CD14-positive monocyte (primary cell): ENCODE data around the gene NPRL2. TPM values are rescaled to one million over a fixed set of nuclear protein-coding genes. Genes with fewer than 3 reads are reported as not detected.

ENCODE experiments used
- DNase-seq, 3 donors: peaks; one replicate each; pipeline ENCODE4 v3.0.0-alpha.2; 2011 to 2022
- H2AFZ ChIP-seq: 2 replicates; pipeline ENCODE4 v1.6.0; 2012; ENCODE audit warnings: mild to moderate bottlenecking, low read depth, low read length, inconsistent platforms; ENCODE audit not compliant: insufficient read depth, poor library complexity, severe bottlenecking
- H3K27ac ChIP-seq, 2 donors: 1 replicate in 1 of 2; 2 replicates in 1 of 2; pipeline ENCODE4 v1.5.1; 2012 to 2013; ENCODE audit warnings: low read length in 2 of 2, control low read depth in 1 of 2, inconsistent platforms in 1 of 2, low read depth in 1 of 2, mild to moderate bottlenecking in 1 of 2
- H3K27me3 ChIP-seq, 2 donors: one replicate each; pipeline versions ENCODE4 v1.6.0 to v1.6.1; 2011 to 2013; ENCODE audit warnings: low read length in 2 of 2; ENCODE audit not compliant: control insufficient read depth in 2 of 2, insufficient read depth in 2 of 2
- H3K36me3 ChIP-seq, 2 donors: replicated peaks in 1 of 2; 1 replicate in 1 of 2; 2 replicates in 1 of 2; pipeline versions ENCODE4 v1.5.1 to v1.6.1; 2012 to 2013; ENCODE audit warnings: low read length in 2 of 2, control low read depth in 1 of 2, inconsistent platforms in 1 of 2, mild to moderate bottlenecking in 1 of 2; ENCODE audit not compliant: insufficient read depth in 2 of 2, control insufficient read depth in 1 of 2
- H3K4me1 ChIP-seq, 2 donors: 1 replicate in 1 of 2; 2 replicates in 1 of 2; pipeline versions ENCODE4 v1.5.1 to v1.6.1; 2012 to 2013; ENCODE audit warnings: low read length in 2 of 2, control low read depth in 1 of 2, inconsistent platforms in 1 of 2, mild to moderate bottlenecking in 1 of 2, moderate library complexity in 1 of 2; ENCODE audit not compliant: insufficient read depth in 2 of 2, control insufficient read depth in 1 of 2
- H3K4me2 ChIP-seq: replicated peaks from 2 replicates; pipeline ENCODE3; 2012; ENCODE audit warnings: low read length, moderate library complexity, mild to moderate bottlenecking; ENCODE audit not compliant: poor library complexity, severe bottlenecking; ENCODE audit errors: extremely low read depth
- H3K4me3 ChIP-seq, 3 experiments: fragments of 200-600 bp in 1 of 3; sonication (generic) in 1 of 3; replicated peaks in 1 of 3; 1 replicate in 2 of 3; 2 replicates in 1 of 3; pipeline ENCODE4 v1.5.1; 2011 to 2013; ENCODE audit warnings: low read length in 3 of 3, mild to moderate bottlenecking in 3 of 3, control low read depth in 2 of 3, low read depth in 2 of 3, inconsistent platforms in 1 of 3, moderate library complexity in 1 of 3
- H3K79me2 ChIP-seq: 2 replicates; pipeline ENCODE4 v1.6.0; 2012; ENCODE audit warnings: mild to moderate bottlenecking, control low read depth, inconsistent platforms, low read length, moderate library complexity; ENCODE audit not compliant: insufficient read depth
- H3K9ac ChIP-seq: 2 replicates; pipeline ENCODE4 v1.6.0; 2017; ENCODE audit warnings: low read length, mild to moderate bottlenecking; ENCODE audit not compliant: insufficient read depth, poor library complexity, severe bottlenecking
- H3K9me3 ChIP-seq, 2 donors: replicated peaks in 1 of 2; 1 replicate in 1 of 2; 2 replicates in 1 of 2; pipeline versions ENCODE4 v1.5.1 to v1.6.1; 2012 to 2013; ENCODE audit warnings: low read length in 2 of 2, control low read depth in 1 of 2; ENCODE audit not compliant: control insufficient read depth in 1 of 2, insufficient read depth in 1 of 2
- H4K20me1 ChIP-seq: 2 replicates; pipeline ENCODE4 v1.6.0; 2012; ENCODE audit warnings: mild to moderate bottlenecking, low read length, control low read depth, moderate library complexity; ENCODE audit not compliant: insufficient read depth
- H3K27ac Mint-ChIP-seq, 7 donors: one replicate each; pipeline ENCODE4 v1.8.0; 2020; ENCODE audit warnings: mild to moderate bottlenecking in 7 of 7, mixed read lengths in 7 of 7, moderate library complexity in 6 of 7, inconsistent platforms in 2 of 7
- H3K27me3 Mint-ChIP-seq, 3 donors: one replicate each; pipeline ENCODE4 v1.8.0; 2021 to 2022; ENCODE audit warnings: low read depth in 3 of 3, mild to moderate bottlenecking in 3 of 3, mixed read lengths in 3 of 3, moderate library complexity in 3 of 3, inconsistent platforms in 1 of 3
- H3K36me3 Mint-ChIP-seq, 2 donors: one replicate each; pipeline ENCODE4 v1.8.0; 2020; ENCODE audit warnings: mixed read lengths in 2 of 2, inconsistent platforms in 1 of 2, mild to moderate bottlenecking in 1 of 2
- H3K4me1 Mint-ChIP-seq: one replicate; pipeline ENCODE4 v1.8.0; 2020; ENCODE audit warnings: mild to moderate bottlenecking, mixed read lengths
- H3K4me3 Mint-ChIP-seq, 2 donors: one replicate each; pipeline ENCODE4 v1.8.0; 2020; ENCODE audit warnings: mild to moderate bottlenecking in 2 of 2, mixed read lengths in 2 of 2, moderate library complexity in 1 of 2
- H3K9me3 Mint-ChIP-seq, 7 donors: one replicate each; pipeline ENCODE4 v1.8.0; 2020 to 2022; ENCODE audit warnings: mixed read lengths in 7 of 7, mild to moderate bottlenecking in 6 of 7, moderate library complexity in 6 of 7, inconsistent platforms in 2 of 7
- WGBS: methylation state at CpG from one replicate; pipeline ENCODE4 v1.1.5; 2013; ENCODE audit warnings: missing lambda C conversion rate; ENCODE audit not compliant: insufficient coverage; 5-methylcytosine and 5-hydroxymethylcytosine counted together
- intact Hi-C, 2 donors: fragments of 100-400 bp; cut with micrococcal nuclease; formaldehyde crosslinking; loops; one replicate each; pipeline versions ENCODE4 v1.15.0 to v1.15.1; 2023
- polyA plus RNA-seq, 3 donors: library from polyadenylated mRNA; depleted of rRNA in 1 of 3; unstranded in 2 of 3; stranded (reverse) in 1 of 3; fragments of 300-500 nt in 2 of 3; fragments of >200 nt in 1 of 3; fragmentation: Illumina TruSeq in 2 of 3; gene quantifications; 1 replicate in 2 of 3; 2 replicates in 1 of 3; pipeline ENCODE4 v1.2.3, GENCODE V29; 2012 to 2021
- TF ChIP-seq, protein P1 (sequence below): fragments of 200-600 bp; IDR thresholded peaks from one replicate; pipeline ENCODE4 v1.8.0; 2022; ENCODE audit warnings: antibody characterized with exemption, mild to moderate bottlenecking

The NPRL2 gene
- polyA plus RNA-seq, 3 donors: 20.9 to 37.9 (median 23.5) TPM

DNA sequence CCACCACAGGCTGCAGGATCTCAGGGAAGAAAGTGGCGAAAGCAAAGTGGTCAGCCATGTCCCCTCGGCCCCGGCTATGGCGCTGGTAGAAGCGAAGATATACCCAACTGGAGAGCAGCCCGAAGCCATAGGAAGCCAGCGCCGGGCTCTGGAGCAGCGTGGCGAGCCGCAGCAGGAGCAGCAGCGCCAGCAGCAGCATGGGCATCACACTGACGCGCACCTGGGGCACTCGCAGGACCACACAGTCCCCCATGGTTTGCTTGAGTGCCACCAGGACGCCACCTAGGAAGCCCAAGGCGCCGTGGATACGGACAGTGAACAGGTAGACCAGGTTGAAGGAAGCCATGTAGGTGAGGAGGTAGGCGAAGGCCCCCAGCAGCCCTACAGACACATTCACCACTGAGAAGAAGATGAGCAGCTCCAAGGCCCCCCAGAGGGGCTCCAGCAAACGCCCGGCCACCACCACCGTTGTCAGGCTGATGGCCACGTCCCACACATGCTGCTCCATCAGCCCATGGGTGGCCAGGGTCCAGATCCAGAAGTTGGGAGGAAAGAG lies 7.9 kb upstream of the NPRL2 start:
- peaks cover 42 to 47% of the 10 kb centered on the region in 2 donors for H3K4me1 ChIP-seq
- DNase-seq: no peak
- Mint-ChIP-seq H3K9me3 (no peaks in the 10 kb centered on the region), H3K4me3 (peak overlapping the region; percentile 90 to 95), H3K27me3 (peaks cover 0 to 2% (median 0%) of the 10 kb centered on the region in 3 donors), H3K36me3 (peaks cover 25 to 42% of the 10 kb centered on the region in 2 donors), H3K27ac (peak overlapping the region; percentile 46 to 93 (median 86)), H3K4me1 (peaks cover 46% of the 10 kb centered on the region)
- peak overlapping the region; percentile 47 to 91 (median 89) for H3K4me3 ChIP-seq
- H3K27me3 ChIP-seq: no peaks in the 10 kb centered on the region
- 68% methylated on average over 18 of the region's 24 CpGs for WGBS
- H2AFZ ChIP-seq: peak overlapping the region; percentile 94
- H3K9ac ChIP-seq: peak overlapping the region; percentile 96
- no peaks in the 10 kb centered on the region for H3K9me3 ChIP-seq
- TF ChIP-seq, protein P1, sequence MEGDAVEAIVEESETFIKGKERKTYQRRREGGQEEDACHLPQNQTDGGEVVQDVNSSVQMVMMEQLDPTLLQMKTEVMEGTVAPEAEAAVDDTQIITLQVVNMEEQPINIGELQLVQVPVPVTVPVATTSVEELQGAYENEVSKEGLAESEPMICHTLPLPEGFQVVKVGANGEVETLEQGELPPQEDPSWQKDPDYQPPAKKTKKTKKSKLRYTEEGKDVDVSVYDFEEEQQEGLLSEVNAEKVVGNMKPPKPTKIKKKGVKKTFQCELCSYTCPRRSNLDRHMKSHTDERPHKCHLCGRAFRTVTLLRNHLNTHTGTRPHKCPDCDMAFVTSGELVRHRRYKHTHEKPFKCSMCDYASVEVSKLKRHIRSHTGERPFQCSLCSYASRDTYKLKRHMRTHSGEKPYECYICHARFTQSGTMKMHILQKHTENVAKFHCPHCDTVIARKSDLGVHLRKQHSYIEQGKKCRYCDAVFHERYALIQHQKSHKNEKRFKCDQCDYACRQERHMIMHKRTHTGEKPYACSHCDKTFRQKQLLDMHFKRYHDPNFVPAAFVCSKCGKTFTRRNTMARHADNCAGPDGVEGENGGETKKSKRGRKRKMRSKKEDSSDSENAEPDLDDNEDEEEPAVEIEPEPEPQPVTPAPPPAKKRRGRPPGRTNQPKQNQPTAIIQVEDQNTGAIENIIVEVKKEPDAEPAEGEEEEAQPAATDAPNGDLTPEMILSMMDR: no peak
- intact Hi-C loops: loop anchor here (5.0 to 10.0 kb wide), 3 partner anchors 259 to 1036 kb away; partner anchors contain the start of genes MAPKAPK3 (in 1 of the 2), MON1A (in 1 of the 2) and RBM15B (in 1 of the 2)
- H4K20me1 ChIP-seq: peaks cover 56% of the 10 kb centered on the region
- H3K4me2 ChIP-seq: peak overlapping the region; percentile 98
- peak overlapping the region; percentile 57 to 91 for H3K27ac ChIP-seq
- H3K36me3 ChIP-seq: peaks cover 36 to 48% of the 10 kb centered on the region in 2 donors
- H3K79me2 ChIP-seq: peaks cover 60% of the 10 kb centered on the region

DNA sequence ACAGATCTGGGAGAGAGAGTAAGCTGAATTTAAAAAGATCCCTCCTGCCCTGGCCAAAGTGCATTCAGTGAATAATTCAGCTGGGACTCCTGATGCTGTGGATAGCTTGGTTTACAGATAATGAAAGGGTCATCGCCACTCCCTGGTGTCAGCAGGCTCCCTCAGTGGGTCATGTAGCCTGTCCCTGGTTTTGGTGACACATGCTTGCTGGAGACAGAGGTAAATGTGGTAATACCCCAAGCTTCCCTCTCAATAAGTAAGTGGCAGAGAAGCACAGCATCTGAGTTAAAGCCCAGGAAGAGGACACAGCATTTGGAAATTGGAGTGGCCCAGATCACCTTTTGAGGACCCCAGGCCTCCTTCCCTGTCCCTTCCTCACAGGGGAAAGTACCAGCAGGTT lies 6.9 kb upstream of the NPRL2 start:
- Histone ChIP-seq H3K27me3 (no peaks in the 10 kb centered on the region), H3K4me1 (peaks cover 42 to 52% of the 10 kb centered on the region in 2 donors), H3K36me3 (peaks cover 44 to 56% of the 10 kb centered on the region in 2 donors), H3K4me2 (peak overlapping the region; percentile 98), H4K20me1 (peaks cover 66% of the 10 kb centered on the region), H3K79me2 (peaks cover 64% of the 10 kb centered on the region), H3K27ac (peak overlapping the region in 1 of 2 donors; percentile 91), H3K9me3 (no peaks in the 10 kb centered on the region), H3K4me3 (peak overlapping the region in 1 of 3 experiments; percentile 91), H3K9ac (no peak overlapping the region), H2AFZ (no peak overlapping the region)
- Mint-ChIP-seq H3K27me3 (peaks cover 0 to 2% (median 0%) of the 10 kb centered on the region in 3 donors), H3K9me3 (no peaks in the 10 kb centered on the region), H3K4me3 (peak overlapping the region; percentile 39 to 90), H3K36me3 (peaks cover 25 to 47% of the 10 kb centered on the region in 2 donors), H3K4me1 (peaks cover 52% of the 10 kb centered on the region), H3K27ac (peak overlapping the region in 6 of 7 donors; percentile 14 to 78 (median 74))
- peak in 2 of 3 donors; percentile 32 to 68 for DNase-seq
- TF ChIP-seq, protein P1: no peak
- WGBS: no CpG with 5 or more reads among the region's 1 CpG
- intact Hi-C loops: loop anchor here (5.0 to 10.0 kb wide), 3 partner anchors 260 to 1037 kb away; partner anchors contain the start of genes MAPKAPK3 (in 1 of the 2), MON1A (in 1 of the 2) and RBM15B (in 1 of the 2)
